Measurements from ENCODE around the gene COA5.

Gene COA5

GRCh38 chr2:98571121-98571701 is 37.1 kb downstream of the COA5 start:
- no peak for DNase-seq

DNA sequence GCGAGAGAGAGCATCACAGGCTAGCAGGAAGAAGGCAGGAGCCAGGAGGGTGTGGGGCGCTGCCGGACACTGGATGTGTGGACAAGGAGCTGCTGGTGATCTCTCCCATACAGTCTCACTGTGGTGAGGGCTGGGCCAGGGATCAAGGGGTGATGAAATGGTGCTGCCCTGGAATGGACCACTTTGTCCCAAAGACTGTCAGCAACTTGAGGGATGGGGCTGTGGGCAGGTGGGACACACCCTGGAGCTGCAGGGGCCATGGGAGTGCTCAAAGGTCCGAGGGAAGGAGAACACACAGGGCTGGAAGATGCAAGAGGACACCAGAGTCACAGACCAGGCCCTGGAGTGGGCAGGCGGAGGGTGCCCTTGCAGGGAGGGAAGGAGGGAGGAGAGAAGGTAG is 38.0 kb downstream of the COA5 start:
- DNase-seq = no peak

DNA sequence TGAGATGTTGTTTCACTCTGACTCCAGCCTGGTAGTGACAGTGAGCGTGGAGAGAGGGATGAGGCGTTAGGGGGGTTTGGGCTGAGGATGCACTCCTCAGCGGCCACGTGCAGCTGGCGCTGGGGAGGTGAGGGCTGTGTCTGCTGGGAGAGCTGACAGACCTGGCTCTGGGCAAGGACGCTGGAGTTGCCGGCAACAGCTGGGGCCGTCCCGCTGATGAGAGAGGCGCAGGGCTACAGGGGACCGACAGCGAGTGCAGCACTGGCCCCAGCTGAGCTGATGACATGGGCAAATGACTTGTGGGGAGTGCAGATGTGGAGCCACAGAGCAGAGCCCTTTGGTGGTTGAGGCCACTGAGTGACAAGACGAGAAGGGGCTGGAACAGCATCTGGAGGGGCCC is 38.4 kb downstream of the COA5 start:
- no peak for DNase-seq

DNA sequence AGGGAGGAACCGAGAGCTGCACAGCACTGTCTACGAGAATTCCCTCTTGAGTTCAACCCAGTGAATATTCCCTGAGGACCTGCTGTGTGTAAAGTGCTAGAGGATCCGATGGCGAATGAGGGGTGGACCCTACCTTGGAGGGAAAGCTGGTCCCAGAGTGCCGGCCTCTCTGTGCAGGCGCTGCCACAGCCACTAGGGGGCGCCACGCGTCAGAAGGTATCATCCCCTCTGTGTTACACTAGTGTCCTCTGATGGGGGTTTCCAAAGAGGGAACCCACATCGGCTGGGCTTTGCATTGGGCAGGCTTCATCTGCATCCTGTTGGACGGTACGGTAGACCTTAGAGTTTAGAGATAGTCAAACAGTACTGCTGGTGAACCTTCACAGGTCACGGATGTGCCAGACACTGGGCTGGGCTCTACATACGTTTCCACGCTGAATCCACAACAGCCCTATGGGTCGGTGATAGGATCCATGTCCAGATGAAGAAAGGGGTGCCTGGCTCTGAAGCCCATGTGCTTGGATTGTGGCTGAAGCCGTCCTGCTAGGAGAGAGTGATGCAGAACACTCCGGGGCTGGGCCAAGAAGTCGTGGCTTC is 39.0 kb downstream of the COA5 start:
- no peak for DNase-seq

- no peak for DNase-seq
Observed at GRCh38 chr2:98568161-98568956, 40.0 kb downstream of the COA5 start.

- no peak for DNase-seq
Observed at GRCh38 chr2:98565941-98566340, 42.4 kb downstream of the COA5 start.

GRCh38 chr2:98565286-98565860 is 42.9 kb downstream of the COA5 start:
- DNase-seq = no peak

- no peak for DNase-seq
Observed at GRCh38 chr2:98564541-98565132, 43.7 kb downstream of the COA5 start.

DNA sequence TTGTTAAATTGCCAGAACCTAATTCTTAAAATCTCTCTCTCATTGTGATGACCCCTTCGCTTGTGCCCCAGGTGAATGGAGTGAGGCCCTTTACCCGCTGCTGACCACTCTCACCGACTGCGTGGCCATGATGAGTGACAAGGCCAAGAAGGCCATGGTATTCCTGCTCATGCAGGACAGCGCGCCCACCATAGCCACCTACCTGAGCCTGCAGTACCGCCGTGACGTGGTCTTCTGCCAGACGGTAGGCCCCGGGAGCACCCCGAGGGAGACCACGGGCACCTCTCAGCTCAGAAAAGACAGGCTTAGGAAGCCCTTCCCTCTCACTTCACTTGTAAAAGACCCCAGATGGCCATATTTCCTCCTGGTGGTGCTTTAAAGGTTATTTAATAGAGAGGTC is 44.9 kb downstream of the COA5 start:
- DNase-seq = no peak

- DNase-seq = no peak
Observed at GRCh38 chr2:98561902-98562695, 46.2 kb downstream of the COA5 start.

- no peak for DNase-seq
Observed at GRCh38 chr2:98561018-98561417, 47.3 kb downstream of the COA5 start.

GRCh38 chr2:98560256-98560771 is 48.0 kb downstream of the COA5 start:
- no peak for DNase-seq

DNA sequence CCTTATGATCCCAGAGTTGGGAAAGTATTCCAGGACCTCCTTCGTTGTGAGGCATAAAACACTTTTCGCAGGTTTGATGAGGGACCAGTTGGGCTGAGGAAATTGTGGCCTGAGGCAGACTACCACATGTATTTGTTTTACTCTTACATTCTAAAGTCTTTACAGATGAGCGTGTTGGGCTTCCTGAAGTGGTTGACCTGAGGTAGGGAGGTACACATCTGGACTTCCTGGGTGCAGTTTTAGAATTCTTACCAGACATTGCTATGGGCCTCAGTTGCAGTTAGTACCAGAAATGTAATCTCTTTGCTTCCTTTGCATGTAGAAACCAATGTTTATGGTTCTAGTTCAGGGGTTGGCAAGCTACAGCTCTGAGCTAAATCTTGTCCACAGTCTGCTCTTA is 48.7 kb downstream of the COA5 start:
- DNase-seq = no peak

DNA sequence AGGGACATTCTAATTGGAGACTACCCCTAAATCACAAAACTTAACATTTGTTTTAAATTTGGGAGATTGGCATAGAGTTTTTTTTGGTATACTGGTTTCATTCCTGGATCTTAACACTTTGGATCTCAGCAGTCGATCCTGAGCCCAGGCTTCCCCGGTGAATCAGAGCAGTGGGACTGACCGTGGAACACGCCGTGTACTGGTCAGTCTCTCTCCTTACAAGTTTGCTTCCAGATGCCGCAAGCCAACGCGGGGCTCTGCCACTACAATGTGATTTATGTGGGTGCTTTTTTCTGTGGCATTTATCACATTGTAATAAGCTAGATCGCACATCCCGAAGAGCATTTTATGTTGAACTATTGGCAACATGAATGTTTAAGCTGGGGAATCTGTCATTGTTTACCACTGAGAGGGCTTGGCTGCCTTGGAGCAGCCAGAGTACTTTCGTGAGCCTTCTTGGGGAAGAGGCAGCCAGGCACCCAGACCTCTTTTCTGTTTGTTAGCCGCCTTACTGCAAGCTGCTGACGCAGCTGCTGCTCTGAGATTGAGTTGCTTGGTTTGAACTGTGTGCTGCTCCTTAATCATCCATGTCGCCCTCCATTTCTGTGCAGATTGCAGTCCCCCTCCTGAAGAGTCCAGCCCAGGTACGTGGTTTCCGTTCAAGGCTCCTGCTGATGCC is 49.3 kb downstream of the COA5 start:
- DNase-seq = no peak

DNA sequence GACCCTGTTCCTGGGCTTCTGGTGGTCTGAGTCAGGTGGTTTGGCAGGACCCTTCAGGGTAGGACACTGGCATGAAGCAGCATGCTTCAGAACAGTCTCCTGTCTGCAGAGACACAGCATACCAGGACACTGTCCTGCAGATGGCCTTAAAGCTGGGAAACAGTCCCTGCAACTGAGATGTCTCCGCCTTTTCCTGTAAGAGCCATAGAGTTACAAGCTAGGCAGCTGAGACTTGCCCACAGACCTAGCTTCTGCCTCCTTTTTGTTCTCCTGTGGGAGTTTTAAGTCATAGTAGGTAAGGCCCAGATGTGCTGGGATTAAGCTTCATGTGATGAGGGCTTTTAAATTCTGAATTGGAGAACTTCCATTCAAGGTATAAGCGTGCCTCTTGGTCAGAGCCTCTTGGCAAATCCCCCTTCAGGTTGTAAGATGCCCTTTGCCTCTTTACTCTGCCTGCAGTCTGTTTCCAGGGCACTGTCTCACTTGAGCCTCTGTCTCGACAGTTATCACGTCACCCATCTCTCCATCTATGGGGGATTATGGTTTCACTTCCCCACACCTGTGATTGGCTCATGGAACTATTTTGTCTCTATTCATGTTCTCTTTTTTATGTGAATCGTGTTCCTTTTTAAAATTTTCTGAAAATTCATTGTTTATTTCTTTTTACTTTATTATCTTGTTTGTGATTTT is 51.8 kb downstream of the COA5 start:
- no peak for DNase-seq

DNA sequence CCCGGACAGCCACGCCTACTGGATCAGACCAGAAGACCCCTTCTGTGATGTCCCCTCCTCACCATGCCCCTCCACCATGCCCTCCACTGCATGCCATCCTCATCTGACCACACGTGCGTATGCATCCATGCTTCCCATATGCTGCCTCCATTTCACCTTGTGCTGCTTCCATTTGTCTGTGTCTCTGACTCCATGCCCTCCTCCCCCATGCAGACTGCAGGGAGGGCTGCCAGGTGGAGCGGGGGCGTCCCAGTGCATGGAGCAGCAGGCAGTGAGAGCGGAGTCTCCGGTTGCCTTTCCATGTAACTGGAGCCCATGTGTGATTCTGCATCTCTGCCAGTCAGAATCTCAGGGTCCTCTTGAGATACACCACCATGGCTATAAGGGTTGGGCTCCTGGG is 52.6 kb downstream of the COA5 start:
- DNase-seq = no peak

- DNase-seq = no peak
Observed at GRCh38 chr2:98554116-98554861, 54.0 kb downstream of the COA5 start.

- DNase-seq = no peak
Observed at GRCh38 chr2:98552499-98553179, 55.7 kb downstream of the COA5 start.

DNA sequence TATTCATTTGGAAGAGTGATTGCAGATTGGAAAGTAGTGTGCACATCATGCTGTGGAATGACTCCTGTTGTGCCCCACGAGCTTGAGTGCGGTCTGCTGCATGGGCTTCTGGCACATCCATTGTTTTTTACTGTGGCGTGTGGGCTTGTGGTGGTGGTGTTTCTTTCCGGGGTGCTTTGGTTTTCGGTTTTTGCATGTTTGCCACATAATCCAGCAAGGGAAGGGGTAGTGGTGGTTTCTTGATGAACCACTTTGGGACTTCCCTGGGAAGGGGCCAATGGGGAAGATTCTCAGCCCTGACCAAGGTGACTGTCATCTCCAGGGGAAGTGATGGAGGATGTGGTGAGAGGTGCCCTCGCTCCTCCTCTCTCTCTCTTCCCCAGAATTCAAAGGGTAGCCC is 57.0 kb downstream of the COA5 start:
- no peak for DNase-seq

DNA sequence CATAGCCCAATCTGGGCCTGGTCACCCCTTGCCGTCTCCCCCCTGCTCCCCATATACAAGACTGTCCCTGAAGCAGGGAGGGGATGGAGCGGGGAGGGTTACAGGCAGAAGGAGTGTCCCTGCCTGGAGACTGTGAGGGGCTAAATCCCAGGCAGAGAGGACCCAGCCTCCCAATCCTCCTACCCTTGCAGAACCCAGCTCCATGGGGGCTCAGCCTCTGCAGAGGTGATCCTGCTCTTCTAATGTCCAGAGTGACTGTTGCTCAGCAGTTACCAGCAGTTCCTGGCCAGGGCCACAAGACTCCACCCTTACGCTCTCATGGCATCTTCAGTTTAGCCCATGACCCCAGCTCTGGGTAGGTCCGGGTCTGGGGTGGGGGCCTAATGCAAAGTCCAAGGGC is 58.1 kb downstream of the COA5 start:
- DNase-seq = no peak

Data from NCI-H1048 (cell line).